HepG2 (cell line): ENCODE measurements around the gene BRCA1. TPM values are rescaled to one million over a fixed set of nuclear protein-coding genes. Genes with fewer than 3 reads are reported as not detected.
A peak's percentile ranks its signal among the peaks of the same experiment; 100 is the strongest.

ENCODE experiments used
- GABPB1 ChIP-seq: IDR thresholded peaks from 2 replicates; pipeline ENCODE4 v1.6.1; 2016; ENCODE audit warnings: mild to moderate bottlenecking, missing genetic modification reagents, moderate library complexity, missing compliant biosample characterization
- GATAD2A ChIP-seq: IDR thresholded peaks from 2 replicates; pipeline ENCODE4 v1.6.1; 2016
- GFI1 ChIP-seq: sonication (generic); formaldehyde crosslinking; IDR thresholded peaks from 2 replicates; pipeline ENCODE4 v1.5.0; 2020; ENCODE audit warnings: missing genetic modification reagents, mild to moderate bottlenecking, borderline replicate concordance
- HOXD1 ChIP-seq: sonication (generic); formaldehyde crosslinking; IDR thresholded peaks from 2 replicates; pipeline ENCODE4 v1.5.0; 2020; ENCODE audit warnings: missing genetic modification reagents
- ZNF567 ChIP-seq: sonication (generic); formaldehyde crosslinking; IDR thresholded peaks from 2 replicates; pipeline ENCODE4 v1.8.1; 2023; ENCODE audit warnings: mild to moderate bottlenecking, missing genetic modification reagents, borderline replicate concordance
- polyA plus RNA-seq, 8 experiments: library from polyadenylated mRNA; depleted of rRNA in 3 of 8; stranded (reverse) in 7 of 8; unstranded in 1 of 8; fragments of >200 nt; fragmentation: Illumina TruSeq in 4 of 8; extraction: Trizol in 4 of 8; gene quantifications; 2 replicates each; pipeline versions ENCODE4 v1.2.1 to v1.2.3, GENCODE V29; 2011 to 2016; ENCODE audit warnings: low read depth in 4 of 8, missing spikeins in 1 of 8, mixed read lengths in 1 of 8; ENCODE audit not compliant: insufficient read depth in 1 of 8
- total RNA-seq, 5 experiments: library from RNA; depleted of rRNA; stranded (reverse); fragments of >200 nt; fragmentation: Illumina TruSeq; extraction: Trizol; gene quantifications; 2 replicates each; pipeline ENCODE4 v1.2.3, GENCODE V29; 2016; ENCODE audit warnings: low read depth in 1 of 5
- TF ChIP-seq, protein P1 (sequence below): IDR thresholded peaks from 2 replicates; pipeline ENCODE4 v1.6.1; 2016; ENCODE audit warnings: low read depth, missing genetic modification reagents, missing compliant biosample characterization
- TF ChIP-seq, protein P2 (sequence below): sonication (generic); formaldehyde crosslinking; IDR thresholded peaks from 2 replicates; pipeline ENCODE4 v1.4.0; 2020; ENCODE audit warnings: missing genetic modification reagents, borderline replicate concordance
- TF ChIP-seq, protein P3 (sequence below): sonication (generic); formaldehyde crosslinking; IDR thresholded peaks from 2 replicates; pipeline ENCODE4 v1.8.1; 2022; ENCODE audit warnings: mild to moderate bottlenecking, missing genetic modification reagents
- TF ChIP-seq, protein P4 (sequence below): sonication (generic); formaldehyde crosslinking; IDR thresholded peaks from 2 replicates; pipeline ENCODE4 v1.5.0; 2020; ENCODE audit warnings: mild to moderate bottlenecking, missing genetic modification reagents, borderline replicate concordance
- TF ChIP-seq, protein P5 (sequence below): sonication (generic); formaldehyde crosslinking; IDR thresholded peaks from 2 replicates; pipeline ENCODE4 v1.4.0; 2020; ENCODE audit warnings: mild to moderate bottlenecking, missing genetic modification reagents

BRCA1 gene
- total and polyA plus RNA-seq, 2 of the 13 experiments (the other 11 are each of a cell fraction or from before 2014, with no cell fraction given), result 13.3 to 37.5 TPM

DNA sequence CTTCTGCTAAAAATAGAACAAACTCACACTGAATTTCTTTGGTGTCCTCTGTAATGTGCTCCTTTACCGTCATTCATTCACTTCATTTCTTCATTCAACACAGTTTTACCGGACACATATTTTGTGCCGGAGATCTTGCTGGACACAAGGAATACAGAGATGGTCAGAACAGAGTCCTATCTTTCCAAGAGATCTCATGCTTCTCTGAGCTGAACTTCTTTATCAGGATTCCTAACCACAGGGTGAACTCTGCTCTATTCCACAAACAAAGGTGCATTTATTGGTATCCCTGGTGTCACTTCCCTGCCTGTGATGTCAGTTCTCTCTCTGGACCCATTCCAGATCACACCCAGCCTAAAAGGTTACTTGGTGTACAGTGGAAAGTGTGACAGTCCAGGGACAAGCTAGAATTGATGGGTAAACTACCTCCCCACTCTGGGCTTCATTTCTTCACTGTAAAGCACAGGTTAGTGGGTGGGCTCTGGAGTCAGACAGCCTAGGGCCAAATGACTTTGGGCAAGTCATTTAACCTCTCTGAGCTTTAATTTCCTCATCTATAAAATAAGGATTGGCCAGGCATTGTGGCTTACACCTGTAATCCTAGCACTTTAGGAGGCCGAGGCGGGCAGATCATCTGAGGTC is 114.4 kb downstream of the BRCA1 start (continued):
- TF ChIP-seq, protein P1, sequence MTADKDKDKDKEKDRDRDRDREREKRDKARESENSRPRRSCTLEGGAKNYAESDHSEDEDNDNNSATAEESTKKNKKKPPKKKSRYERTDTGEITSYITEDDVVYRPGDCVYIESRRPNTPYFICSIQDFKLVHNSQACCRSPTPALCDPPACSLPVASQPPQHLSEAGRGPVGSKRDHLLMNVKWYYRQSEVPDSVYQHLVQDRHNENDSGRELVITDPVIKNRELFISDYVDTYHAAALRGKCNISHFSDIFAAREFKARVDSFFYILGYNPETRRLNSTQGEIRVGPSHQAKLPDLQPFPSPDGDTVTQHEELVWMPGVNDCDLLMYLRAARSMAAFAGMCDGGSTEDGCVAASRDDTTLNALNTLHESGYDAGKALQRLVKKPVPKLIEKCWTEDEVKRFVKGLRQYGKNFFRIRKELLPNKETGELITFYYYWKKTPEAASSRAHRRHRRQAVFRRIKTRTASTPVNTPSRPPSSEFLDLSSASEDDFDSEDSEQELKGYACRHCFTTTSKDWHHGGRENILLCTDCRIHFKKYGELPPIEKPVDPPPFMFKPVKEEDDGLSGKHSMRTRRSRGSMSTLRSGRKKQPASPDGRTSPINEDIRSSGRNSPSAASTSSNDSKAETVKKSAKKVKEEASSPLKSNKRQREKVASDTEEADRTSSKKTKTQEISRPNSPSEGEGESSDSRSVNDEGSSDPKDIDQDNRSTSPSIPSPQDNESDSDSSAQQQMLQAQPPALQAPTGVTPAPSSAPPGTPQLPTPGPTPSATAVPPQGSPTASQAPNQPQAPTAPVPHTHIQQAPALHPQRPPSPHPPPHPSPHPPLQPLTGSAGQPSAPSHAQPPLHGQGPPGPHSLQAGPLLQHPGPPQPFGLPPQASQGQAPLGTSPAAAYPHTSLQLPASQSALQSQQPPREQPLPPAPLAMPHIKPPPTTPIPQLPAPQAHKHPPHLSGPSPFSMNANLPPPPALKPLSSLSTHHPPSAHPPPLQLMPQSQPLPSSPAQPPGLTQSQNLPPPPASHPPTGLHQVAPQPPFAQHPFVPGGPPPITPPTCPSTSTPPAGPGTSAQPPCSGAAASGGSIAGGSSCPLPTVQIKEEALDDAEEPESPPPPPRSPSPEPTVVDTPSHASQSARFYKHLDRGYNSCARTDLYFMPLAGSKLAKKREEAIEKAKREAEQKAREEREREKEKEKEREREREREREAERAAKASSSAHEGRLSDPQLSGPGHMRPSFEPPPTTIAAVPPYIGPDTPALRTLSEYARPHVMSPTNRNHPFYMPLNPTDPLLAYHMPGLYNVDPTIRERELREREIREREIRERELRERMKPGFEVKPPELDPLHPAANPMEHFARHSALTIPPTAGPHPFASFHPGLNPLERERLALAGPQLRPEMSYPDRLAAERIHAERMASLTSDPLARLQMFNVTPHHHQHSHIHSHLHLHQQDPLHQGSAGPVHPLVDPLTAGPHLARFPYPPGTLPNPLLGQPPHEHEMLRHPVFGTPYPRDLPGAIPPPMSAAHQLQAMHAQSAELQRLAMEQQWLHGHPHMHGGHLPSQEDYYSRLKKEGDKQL (CRISPR knock-in tag), result peak; percentile 80; the same call in 1 of the 2 replicates
- TF ChIP-seq GABPB1 (CRISPR knock-in tag) (peak; percentile 17; the same call in 1 of the 2 replicates), ZNF567 (CRISPR knock-in tag) (no peak), HOXD1 (CRISPR knock-in tag) (peak; percentile 19; the same call in 1 of the 2 replicates), GATAD2A (CRISPR knock-in tag) (peak; percentile 93), GFI1 (CRISPR knock-in tag) (peak; percentile 49; the same call in 1 of the 2 replicates)
- TF ChIP-seq, protein P2, sequence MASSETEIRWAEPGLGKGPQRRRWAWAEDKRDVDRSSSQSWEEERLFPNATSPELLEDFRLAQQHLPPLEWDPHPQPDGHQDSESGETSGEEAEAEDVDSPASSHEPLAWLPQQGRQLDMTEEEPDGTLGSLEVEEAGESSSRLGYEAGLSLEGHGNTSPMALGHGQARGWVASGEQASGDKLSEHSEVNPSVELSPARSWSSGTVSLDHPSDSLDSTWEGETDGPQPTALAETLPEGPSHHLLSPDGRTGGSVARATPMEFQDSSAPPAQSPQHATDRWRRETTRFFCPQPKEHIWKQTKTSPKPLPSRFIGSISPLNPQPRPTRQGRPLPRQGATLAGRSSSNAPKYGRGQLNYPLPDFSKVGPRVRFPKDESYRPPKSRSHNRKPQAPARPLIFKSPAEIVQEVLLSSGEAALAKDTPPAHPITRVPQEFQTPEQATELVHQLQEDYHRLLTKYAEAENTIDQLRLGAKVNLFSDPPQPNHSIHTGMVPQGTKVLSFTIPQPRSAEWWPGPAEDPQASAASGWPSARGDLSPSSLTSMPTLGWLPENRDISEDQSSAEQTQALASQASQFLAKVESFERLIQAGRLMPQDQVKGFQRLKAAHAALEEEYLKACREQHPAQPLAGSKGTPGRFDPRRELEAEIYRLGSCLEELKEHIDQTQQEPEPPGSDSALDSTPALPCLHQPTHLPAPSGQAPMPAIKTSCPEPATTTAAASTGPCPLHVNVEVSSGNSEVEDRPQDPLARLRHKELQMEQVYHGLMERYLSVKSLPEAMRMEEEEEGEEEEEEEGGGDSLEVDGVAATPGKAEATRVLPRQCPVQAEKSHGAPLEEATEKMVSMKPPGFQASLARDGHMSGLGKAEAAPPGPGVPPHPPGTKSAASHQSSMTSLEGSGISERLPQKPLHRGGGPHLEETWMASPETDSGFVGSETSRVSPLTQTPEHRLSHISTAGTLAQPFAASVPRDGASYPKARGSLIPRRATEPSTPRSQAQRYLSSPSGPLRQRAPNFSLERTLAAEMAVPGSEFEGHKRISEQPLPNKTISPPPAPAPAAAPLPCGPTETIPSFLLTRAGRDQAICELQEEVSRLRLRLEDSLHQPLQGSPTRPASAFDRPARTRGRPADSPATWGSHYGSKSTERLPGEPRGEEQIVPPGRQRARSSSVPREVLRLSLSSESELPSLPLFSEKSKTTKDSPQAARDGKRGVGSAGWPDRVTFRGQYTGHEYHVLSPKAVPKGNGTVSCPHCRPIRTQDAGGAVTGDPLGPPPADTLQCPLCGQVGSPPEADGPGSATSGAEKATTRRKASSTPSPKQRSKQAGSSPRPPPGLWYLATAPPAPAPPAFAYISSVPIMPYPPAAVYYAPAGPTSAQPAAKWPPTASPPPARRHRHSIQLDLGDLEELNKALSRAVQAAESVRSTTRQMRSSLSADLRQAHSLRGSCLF (CRISPR knock-in tag), result no peak
- TF ChIP-seq, protein P3, sequence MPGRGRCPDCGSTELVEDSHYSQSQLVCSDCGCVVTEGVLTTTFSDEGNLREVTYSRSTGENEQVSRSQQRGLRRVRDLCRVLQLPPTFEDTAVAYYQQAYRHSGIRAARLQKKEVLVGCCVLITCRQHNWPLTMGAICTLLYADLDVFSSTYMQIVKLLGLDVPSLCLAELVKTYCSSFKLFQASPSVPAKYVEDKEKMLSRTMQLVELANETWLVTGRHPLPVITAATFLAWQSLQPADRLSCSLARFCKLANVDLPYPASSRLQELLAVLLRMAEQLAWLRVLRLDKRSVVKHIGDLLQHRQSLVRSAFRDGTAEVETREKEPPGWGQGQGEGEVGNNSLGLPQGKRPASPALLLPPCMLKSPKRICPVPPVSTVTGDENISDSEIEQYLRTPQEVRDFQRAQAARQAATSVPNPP, result no peak
- TF ChIP-seq, protein P4, sequence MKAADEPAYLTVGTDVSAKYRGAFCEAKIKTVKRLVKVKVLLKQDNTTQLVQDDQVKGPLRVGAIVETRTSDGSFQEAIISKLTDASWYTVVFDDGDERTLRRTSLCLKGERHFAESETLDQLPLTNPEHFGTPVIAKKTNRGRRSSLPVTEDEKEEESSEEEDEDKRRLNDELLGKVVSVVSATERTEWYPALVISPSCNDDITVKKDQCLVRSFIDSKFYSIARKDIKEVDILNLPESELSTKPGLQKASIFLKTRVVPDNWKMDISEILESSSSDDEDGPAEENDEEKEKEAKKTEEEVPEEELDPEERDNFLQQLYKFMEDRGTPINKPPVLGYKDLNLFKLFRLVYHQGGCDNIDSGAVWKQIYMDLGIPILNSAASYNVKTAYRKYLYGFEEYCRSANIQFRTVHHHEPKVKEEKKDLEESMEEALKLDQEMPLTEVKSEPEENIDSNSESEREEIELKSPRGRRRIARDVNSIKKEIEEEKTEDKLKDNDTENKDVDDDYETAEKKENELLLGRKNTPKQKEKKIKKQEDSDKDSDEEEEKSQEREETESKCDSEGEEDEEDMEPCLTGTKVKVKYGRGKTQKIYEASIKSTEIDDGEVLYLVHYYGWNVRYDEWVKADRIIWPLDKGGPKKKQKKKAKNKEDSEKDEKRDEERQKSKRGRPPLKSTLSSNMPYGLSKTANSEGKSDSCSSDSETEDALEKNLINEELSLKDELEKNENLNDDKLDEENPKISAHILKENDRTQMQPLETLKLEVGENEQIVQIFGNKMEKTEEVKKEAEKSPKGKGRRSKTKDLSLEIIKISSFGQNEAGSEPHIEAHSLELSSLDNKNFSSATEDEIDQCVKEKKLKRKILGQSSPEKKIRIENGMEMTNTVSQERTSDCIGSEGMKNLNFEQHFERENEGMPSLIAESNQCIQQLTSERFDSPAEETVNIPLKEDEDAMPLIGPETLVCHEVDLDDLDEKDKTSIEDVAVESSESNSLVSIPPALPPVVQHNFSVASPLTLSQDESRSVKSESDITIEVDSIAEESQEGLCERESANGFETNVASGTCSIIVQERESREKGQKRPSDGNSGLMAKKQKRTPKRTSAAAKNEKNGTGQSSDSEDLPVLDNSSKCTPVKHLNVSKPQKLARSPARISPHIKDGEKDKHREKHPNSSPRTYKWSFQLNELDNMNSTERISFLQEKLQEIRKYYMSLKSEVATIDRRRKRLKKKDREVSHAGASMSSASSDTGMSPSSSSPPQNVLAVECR (CRISPR knock-in tag), result peak; percentile 66; the same call in 1 of the 2 replicates
- TF ChIP-seq, protein P5, sequence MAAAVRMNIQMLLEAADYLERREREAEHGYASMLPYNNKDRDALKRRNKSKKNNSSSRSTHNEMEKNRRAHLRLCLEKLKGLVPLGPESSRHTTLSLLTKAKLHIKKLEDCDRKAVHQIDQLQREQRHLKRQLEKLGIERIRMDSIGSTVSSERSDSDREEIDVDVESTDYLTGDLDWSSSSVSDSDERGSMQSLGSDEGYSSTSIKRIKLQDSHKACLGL (CRISPR knock-in tag), result no peak
